CD14-positive monocyte (primary cell): Measurements from ENCODE around the gene RAB25. TPM values are rescaled to one million over a fixed set of nuclear protein-coding genes. Genes with fewer than 3 reads are reported as not detected.

Source experiments
- DNase-seq, 3 donors: peaks; one replicate each; pipeline ENCODE4 v3.0.0-alpha.2; 2011 to 2022
- H2AFZ ChIP-seq: 2 replicates; pipeline ENCODE4 v1.6.0; 2012; ENCODE audit warnings: mild to moderate bottlenecking, low read depth, low read length, inconsistent platforms; ENCODE audit not compliant: insufficient read depth, poor library complexity, severe bottlenecking
- H3K27ac ChIP-seq, 2 donors: 1 replicate in 1 of 2; 2 replicates in 1 of 2; pipeline ENCODE4 v1.5.1; 2012 to 2013; ENCODE audit warnings: low read length in 2 of 2, control low read depth in 1 of 2, inconsistent platforms in 1 of 2, low read depth in 1 of 2, mild to moderate bottlenecking in 1 of 2
- H3K27me3 ChIP-seq, 2 donors: one replicate each; pipeline versions ENCODE4 v1.6.0 to v1.6.1; 2011 to 2013; ENCODE audit warnings: low read length in 2 of 2; ENCODE audit not compliant: control insufficient read depth in 2 of 2, insufficient read depth in 2 of 2
- H3K36me3 ChIP-seq, 2 donors: replicated peaks in 1 of 2; 1 replicate in 1 of 2; 2 replicates in 1 of 2; pipeline versions ENCODE4 v1.5.1 to v1.6.1; 2012 to 2013; ENCODE audit warnings: low read length in 2 of 2, control low read depth in 1 of 2, inconsistent platforms in 1 of 2, mild to moderate bottlenecking in 1 of 2; ENCODE audit not compliant: insufficient read depth in 2 of 2, control insufficient read depth in 1 of 2
- H3K4me1 ChIP-seq, 2 donors: 1 replicate in 1 of 2; 2 replicates in 1 of 2; pipeline versions ENCODE4 v1.5.1 to v1.6.1; 2012 to 2013; ENCODE audit warnings: low read length in 2 of 2, control low read depth in 1 of 2, inconsistent platforms in 1 of 2, mild to moderate bottlenecking in 1 of 2, moderate library complexity in 1 of 2; ENCODE audit not compliant: insufficient read depth in 2 of 2, control insufficient read depth in 1 of 2
- H3K4me2 ChIP-seq: replicated peaks from 2 replicates; pipeline ENCODE3; 2012; ENCODE audit warnings: low read length, moderate library complexity, mild to moderate bottlenecking; ENCODE audit not compliant: poor library complexity, severe bottlenecking; ENCODE audit errors: extremely low read depth
- H3K4me3 ChIP-seq, 3 experiments: fragments of 200-600 bp in 1 of 3; sonication (generic) in 1 of 3; replicated peaks in 1 of 3; 1 replicate in 2 of 3; 2 replicates in 1 of 3; pipeline ENCODE4 v1.5.1; 2011 to 2013; ENCODE audit warnings: low read length in 3 of 3, mild to moderate bottlenecking in 3 of 3, control low read depth in 2 of 3, low read depth in 2 of 3, inconsistent platforms in 1 of 3, moderate library complexity in 1 of 3
- H3K79me2 ChIP-seq: 2 replicates; pipeline ENCODE4 v1.6.0; 2012; ENCODE audit warnings: mild to moderate bottlenecking, control low read depth, inconsistent platforms, low read length, moderate library complexity; ENCODE audit not compliant: insufficient read depth
- H3K9ac ChIP-seq: 2 replicates; pipeline ENCODE4 v1.6.0; 2017; ENCODE audit warnings: low read length, mild to moderate bottlenecking; ENCODE audit not compliant: insufficient read depth, poor library complexity, severe bottlenecking
- H3K9me3 ChIP-seq, 2 donors: replicated peaks in 1 of 2; 1 replicate in 1 of 2; 2 replicates in 1 of 2; pipeline versions ENCODE4 v1.5.1 to v1.6.1; 2012 to 2013; ENCODE audit warnings: low read length in 2 of 2, control low read depth in 1 of 2; ENCODE audit not compliant: control insufficient read depth in 1 of 2, insufficient read depth in 1 of 2
- H4K20me1 ChIP-seq: 2 replicates; pipeline ENCODE4 v1.6.0; 2012; ENCODE audit warnings: mild to moderate bottlenecking, low read length, control low read depth, moderate library complexity; ENCODE audit not compliant: insufficient read depth
- H3K27ac Mint-ChIP-seq, 7 donors: one replicate each; pipeline ENCODE4 v1.8.0; 2020; ENCODE audit warnings: mild to moderate bottlenecking in 7 of 7, mixed read lengths in 7 of 7, moderate library complexity in 6 of 7, inconsistent platforms in 2 of 7
- H3K27me3 Mint-ChIP-seq, 3 donors: one replicate each; pipeline ENCODE4 v1.8.0; 2021 to 2022; ENCODE audit warnings: low read depth in 3 of 3, mild to moderate bottlenecking in 3 of 3, mixed read lengths in 3 of 3, moderate library complexity in 3 of 3, inconsistent platforms in 1 of 3
- H3K36me3 Mint-ChIP-seq, 2 donors: one replicate each; pipeline ENCODE4 v1.8.0; 2020; ENCODE audit warnings: mixed read lengths in 2 of 2, inconsistent platforms in 1 of 2, mild to moderate bottlenecking in 1 of 2
- H3K4me1 Mint-ChIP-seq: one replicate; pipeline ENCODE4 v1.8.0; 2020; ENCODE audit warnings: mild to moderate bottlenecking, mixed read lengths
- H3K4me3 Mint-ChIP-seq, 2 donors: one replicate each; pipeline ENCODE4 v1.8.0; 2020; ENCODE audit warnings: mild to moderate bottlenecking in 2 of 2, mixed read lengths in 2 of 2, moderate library complexity in 1 of 2
- H3K9me3 Mint-ChIP-seq, 7 donors: one replicate each; pipeline ENCODE4 v1.8.0; 2020 to 2022; ENCODE audit warnings: mixed read lengths in 7 of 7, mild to moderate bottlenecking in 6 of 7, moderate library complexity in 6 of 7, inconsistent platforms in 2 of 7
- WGBS: methylation state at CpG from one replicate; pipeline ENCODE4 v1.1.5; 2013; ENCODE audit warnings: missing lambda C conversion rate; ENCODE audit not compliant: insufficient coverage; 5-methylcytosine and 5-hydroxymethylcytosine counted together
- intact Hi-C, 2 donors: fragments of 100-400 bp; cut with micrococcal nuclease; formaldehyde crosslinking; loops; one replicate each; pipeline versions ENCODE4 v1.15.0 to v1.15.1; 2023
- polyA plus RNA-seq, 3 donors: library from polyadenylated mRNA; depleted of rRNA in 1 of 3; unstranded in 2 of 3; stranded (reverse) in 1 of 3; fragments of 300-500 nt in 2 of 3; fragments of >200 nt in 1 of 3; fragmentation: Illumina TruSeq in 2 of 3; gene quantifications; 1 replicate in 2 of 3; 2 replicates in 1 of 3; pipeline ENCODE4 v1.2.3, GENCODE V29; 2012 to 2021
- TF ChIP-seq, protein P1 (sequence below): fragments of 200-600 bp; IDR thresholded peaks from one replicate; pipeline ENCODE4 v1.8.0; 2022; ENCODE audit warnings: antibody characterized with exemption, mild to moderate bottlenecking

RAB25 gene
- polyA plus RNA-seq, 3 donors = 0.23 TPM; not detected in 2

- Histone ChIP-seq H2AFZ (no peak overlapping the region), H3K79me2 (peaks cover 10% of the 10 kb centered on the region), H3K27ac (no peak overlapping the region), H4K20me1 (peaks cover 3% of the 10 kb centered on the region), H3K4me3 (no peak overlapping the region), H3K4me1 (peaks cover 9 to 11% of the 10 kb centered on the region in 2 donors), H3K4me2 (no peak overlapping the region), H3K27me3 (no peaks in the 10 kb centered on the region), H3K9me3 (no peaks in the 10 kb centered on the region), H3K9ac (no peak overlapping the region), H3K36me3 (no peaks in the 10 kb centered on the region)
- H3K4me1 Mint-ChIP-seq = peaks cover 11% of the 10 kb centered on the region
- intact Hi-C loops = loop anchor here in 1 of 2 donors (5.0 kb wide), 1 partner anchor 32 kb away; no protein-coding TSS in a partner anchor
- peaks cover 1% of the 10 kb centered on the region in 2 donors for H3K36me3 Mint-ChIP-seq
- 92% methylated on average over 5 of the region's 5 CpGs for WGBS
- H3K9me3 Mint-ChIP-seq = peaks cover 0 to 3% (median 0%) of the 10 kb centered on the region in 7 donors
- H3K4me3 Mint-ChIP-seq = peak overlapping the region in 1 of 2 donors; percentile 26
- no peak overlapping the region for H3K27ac Mint-ChIP-seq
- H3K27me3 Mint-ChIP-seq = peaks cover 11 to 17% (median 17%) of the 10 kb centered on the region in 3 donors
- TF ChIP-seq, protein P1, sequence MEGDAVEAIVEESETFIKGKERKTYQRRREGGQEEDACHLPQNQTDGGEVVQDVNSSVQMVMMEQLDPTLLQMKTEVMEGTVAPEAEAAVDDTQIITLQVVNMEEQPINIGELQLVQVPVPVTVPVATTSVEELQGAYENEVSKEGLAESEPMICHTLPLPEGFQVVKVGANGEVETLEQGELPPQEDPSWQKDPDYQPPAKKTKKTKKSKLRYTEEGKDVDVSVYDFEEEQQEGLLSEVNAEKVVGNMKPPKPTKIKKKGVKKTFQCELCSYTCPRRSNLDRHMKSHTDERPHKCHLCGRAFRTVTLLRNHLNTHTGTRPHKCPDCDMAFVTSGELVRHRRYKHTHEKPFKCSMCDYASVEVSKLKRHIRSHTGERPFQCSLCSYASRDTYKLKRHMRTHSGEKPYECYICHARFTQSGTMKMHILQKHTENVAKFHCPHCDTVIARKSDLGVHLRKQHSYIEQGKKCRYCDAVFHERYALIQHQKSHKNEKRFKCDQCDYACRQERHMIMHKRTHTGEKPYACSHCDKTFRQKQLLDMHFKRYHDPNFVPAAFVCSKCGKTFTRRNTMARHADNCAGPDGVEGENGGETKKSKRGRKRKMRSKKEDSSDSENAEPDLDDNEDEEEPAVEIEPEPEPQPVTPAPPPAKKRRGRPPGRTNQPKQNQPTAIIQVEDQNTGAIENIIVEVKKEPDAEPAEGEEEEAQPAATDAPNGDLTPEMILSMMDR = no peak
- DNase-seq = no peak
These were observed 36.2 kb upstream of the RAB25 start for GRCh38 chr1:156024801-156025200.

GRCh38 chr1:156025876-156026275 lies 35.1 kb upstream of the RAB25 start:
- intact Hi-C loops = loop anchor here in 1 of 2 donors (2.0 kb wide), 1 partner anchor 25 kb away; no protein-coding TSS in a partner anchor
- H3K27me3 ChIP-seq = no peaks in the 10 kb centered on the region
- no peaks in the 10 kb centered on the region for H3K36me3 Mint-ChIP-seq
- H3K27me3 Mint-ChIP-seq = peaks cover 11 to 17% (median 17%) of the 10 kb centered on the region in 3 donors
- H2AFZ ChIP-seq = peak overlapping the region; percentile 57
- peaks cover 4% of the 10 kb centered on the region for H3K4me1 Mint-ChIP-seq
- no peak overlapping the region for H3K27ac Mint-ChIP-seq
- H3K4me1 ChIP-seq = peaks cover 2 to 3% of the 10 kb centered on the region in 2 donors
- H3K4me3 ChIP-seq = no peak overlapping the region
- H3K27ac ChIP-seq = no peak overlapping the region
- no peaks in the 10 kb centered on the region for H4K20me1 ChIP-seq
- no peaks in the 10 kb centered on the region for H3K9me3 ChIP-seq
- no peak overlapping the region for H3K9ac ChIP-seq
- H3K4me2 ChIP-seq = no peak overlapping the region
- peaks cover 0 to 3% (median 0%) of the 10 kb centered on the region in 7 donors for H3K9me3 Mint-ChIP-seq
- TF ChIP-seq, protein P1 = peak; percentile 65
- DNase-seq = peak; percentile 18 to 44 (median 21)
- no peaks in the 10 kb centered on the region for H3K36me3 ChIP-seq
- 7% methylated on average over 8 of the region's 9 CpGs for WGBS
- no peaks in the 10 kb centered on the region for H3K79me2 ChIP-seq
- H3K4me3 Mint-ChIP-seq = no peak overlapping the region
